GM21360 (cell line): ENCODE data around the gene KCTD4.
"Not testable (repeated sequence)": the region's sequence is repeated elsewhere in the genome, so short reads cannot be mapped to it uniquely, and the experiment has no call there.

ENCODE experiments used
- ATAC-seq: cut with Tn5 transposase; IDR thresholded peaks from one replicate; pipeline ENCODE4 v1.9.1; 2021; ENCODE audit warnings: mild to moderate bottlenecking, moderate library complexity; ENCODE audit not compliant: unreplicated experiment

Gene KCTD4

DNA sequence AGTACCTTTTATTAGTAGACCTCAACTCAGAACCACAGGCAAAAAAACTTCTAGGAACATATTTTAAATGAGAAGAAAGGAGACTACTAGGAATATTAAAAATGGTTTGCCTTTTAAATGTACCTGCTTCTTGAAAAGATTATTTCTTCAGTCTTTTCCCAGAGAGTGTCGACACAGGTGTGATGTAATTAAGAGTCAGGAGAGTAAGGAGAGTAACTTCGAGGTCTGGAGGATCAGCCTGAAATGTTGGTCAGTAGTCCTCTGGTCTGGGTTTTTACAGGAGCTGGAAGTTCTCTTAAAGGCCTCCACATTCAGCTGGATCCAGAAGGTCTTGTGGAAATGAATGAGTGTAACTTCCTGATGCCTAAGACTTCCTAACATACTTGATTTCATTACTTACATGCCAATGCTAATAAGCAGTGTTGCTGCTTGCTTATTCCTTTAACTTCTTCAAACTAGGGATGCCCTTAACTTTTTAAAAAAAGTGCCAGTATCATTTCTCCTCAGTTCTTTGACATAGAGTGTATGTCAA lies at the start of gene KCTD4:
KCTD4 (minus strand) TSS at position 345 of the 532 bp plus-strand sequence. CDS start 6,478 bp downstream, outside the sequence.
- no peak for ATAC-seq

DNA sequence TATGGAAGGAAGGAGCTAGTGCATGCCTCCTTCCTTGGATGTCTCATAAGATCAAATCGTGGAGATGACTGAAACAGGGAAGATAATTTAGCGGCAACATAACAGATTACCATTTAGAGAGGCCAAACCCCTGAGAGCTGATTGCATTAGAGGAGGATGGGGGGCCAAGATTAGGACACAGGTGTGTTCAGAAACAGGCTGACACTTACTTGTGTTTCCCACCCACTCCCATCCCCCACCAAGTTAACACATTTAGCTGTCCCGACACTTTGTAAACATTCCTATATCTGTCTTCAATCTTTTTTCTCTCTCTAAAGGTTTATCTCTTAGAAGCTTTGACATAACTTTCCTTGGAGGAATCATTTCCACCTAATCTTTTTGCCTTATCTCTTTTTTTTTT lies 48.8 kb upstream of the KCTD4 start:
- ATAC-seq, result no peak

DNA sequence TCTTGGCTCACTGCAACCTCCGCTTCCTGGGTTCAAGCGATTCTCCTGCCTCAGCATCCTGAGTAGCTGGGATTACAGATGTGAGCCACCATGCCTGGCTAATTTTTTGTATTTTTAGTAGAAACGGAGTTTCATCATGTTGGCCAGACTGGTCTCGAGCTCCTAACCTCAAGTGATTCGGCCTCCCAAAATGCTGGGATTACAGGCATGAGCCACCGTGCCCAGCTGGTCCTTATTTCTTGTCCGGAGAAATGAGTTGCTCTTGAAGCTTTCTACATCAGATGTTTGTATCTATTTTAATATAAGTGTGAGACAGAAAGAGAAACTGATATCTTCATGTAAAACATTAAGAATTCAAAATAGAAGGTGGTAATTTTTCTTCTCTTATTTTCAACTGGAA lies 43.9 kb upstream of the KCTD4 start:
- ATAC-seq, result not testable (repeated sequence)

DNA sequence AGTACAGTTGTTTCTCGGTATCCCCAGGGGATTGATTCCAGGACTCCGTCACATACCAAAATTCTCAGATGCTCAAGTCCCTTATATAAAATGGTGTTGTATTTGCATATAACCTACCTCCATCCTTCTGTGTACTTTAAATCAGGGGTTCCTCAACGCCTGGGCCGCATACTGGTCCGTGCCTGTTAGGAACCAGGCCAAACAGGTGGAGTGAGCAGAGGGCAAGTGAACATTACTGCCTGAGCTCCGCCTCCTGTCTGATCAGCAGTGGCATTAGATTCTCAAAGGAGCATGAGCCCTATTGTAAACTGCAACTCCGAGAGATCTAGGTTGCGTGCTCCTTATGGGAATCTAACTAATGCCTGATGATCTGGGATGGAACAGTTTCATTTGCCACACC lies 42.2 kb upstream of the KCTD4 start:
- no peak for ATAC-seq

DNA sequence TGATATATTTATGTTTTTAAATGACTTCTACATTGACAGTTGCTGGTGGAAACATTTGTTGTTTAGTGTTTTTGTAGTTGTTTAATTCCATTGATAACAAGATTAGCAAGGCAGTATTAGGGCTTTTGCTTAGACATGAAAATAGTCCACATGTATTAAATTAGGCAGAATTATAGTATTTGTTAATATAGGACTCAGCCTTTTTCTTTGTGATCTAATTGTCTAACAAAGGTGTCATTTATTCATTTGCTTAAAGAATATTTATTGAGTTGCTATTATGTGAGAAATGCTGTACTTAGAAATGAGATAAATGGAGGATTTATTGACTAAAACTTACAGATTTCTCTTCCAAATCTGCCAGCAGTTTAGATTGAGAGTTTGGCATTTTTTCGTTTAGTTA lies 41.7 kb upstream of the KCTD4 start:
- no peak for ATAC-seq

DNA sequence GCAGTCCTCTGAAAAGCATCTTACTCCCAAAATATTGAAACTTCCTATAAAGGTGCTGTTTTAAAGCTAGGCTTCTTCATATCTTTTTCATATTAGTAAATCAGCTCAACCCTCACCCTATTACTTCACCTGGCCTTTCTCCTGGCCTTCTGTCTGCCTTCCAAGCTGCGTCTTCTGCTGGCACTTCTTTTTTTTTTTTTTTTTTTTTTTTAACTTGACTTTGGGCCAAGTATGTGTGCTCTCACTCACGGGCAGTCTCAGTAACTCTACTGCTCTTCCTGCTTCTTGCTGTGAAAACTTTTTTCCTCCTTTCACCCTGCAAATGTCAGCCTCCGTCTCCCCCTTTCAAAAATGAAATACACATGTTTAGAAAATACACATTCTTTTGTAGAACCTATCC lies 41.2 kb upstream of the KCTD4 start:
- no peak for ATAC-seq

DNA sequence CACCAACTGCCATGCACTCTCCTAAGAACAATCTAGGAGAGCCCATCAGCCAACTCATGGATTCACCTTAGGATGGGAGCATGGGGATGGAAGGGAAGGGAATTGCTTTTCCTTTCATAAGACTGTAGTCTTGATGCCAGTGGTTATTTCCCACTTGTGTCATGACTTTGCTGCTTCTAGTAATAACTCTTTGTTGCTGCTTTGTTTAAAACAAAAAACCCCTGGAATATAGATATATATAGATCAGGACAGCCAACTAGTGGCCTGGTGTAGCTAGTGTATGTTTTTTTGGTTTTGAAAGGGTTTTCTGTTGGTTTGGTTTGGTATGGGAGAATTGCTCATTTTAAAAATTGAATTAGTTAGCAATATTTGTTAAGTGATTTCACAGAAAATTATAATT lies 39.3 kb upstream of the KCTD4 start:
- ATAC-seq, result no peak

DNA sequence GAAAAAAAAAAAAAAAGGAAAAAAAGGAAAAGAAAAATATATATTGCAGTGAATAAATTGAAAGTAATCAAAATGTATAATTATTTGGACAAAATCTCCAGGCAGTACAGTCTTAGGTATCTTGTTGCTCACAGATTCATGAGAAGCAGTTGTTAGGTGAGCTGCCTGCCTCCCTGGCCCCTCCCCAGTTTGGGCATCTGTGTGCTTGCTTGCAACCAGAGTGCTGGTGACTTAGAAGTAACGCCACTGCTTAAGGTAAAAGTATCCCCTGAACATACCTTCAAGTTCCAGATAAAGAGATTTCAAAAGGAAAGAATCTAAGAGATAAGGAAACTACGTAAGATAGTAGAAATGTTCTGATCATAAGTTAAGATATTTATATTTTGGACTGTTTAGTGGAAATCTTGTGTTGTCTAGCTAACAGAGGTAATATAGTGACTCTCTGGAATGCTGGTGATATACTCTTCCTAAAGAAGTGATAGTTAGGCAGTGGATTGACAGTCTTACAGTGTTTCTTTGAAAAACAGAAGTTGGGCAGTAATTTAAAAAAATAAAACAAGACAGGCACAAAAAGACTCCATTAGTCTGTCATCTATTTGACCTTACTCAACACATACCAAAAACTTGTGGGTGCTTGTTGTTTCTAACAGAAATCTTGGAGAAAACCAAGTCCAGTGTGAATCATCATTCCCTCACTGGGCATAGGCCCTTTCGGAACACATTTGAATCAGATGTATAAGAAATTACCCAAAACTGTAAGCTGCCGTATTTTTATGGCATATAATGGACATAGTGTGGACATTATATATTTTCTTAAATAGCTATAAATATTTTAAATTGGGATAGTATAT lies 38.3 kb upstream of the KCTD4 start:
- no peak for ATAC-seq

DNA sequence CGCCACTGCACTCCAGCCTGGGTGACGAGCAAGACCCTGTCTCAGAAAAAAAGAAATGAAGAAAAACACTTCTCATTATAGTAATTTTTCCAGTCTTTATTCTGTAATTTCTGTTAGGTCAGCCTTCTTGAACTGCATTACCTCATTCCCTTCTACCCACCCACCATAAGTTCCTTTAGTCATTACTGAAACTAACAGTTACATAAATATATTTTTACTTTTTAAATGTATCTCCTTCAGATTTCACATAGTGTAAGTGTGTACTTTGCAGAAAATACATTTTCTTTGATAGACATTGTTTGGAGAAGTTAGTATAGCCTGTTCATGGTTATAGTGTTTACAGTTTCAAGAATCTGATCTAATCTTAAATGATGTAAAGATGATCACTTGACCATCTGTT lies 31.7 kb upstream of the KCTD4 start:
- ATAC-seq, result no peak

DNA sequence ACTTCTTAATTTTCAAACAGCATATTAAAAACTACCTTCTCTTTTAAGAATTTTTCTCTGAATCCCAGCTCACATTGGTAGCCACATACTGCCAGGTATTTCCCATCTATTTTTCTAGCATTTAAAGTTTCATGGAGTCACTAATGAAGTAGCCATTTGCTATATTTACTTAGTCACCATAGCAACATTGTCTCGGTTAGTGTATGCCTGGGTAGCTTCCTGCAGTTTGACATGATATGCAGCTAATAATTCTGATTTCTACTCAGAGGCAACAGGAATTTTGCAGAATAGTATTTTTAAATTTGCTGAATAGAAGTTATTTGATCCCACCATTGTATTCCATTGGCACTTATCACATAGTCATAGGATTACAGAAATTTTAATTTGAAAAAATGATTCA lies 30.9 kb upstream of the KCTD4 start:
- no peak for ATAC-seq

DNA sequence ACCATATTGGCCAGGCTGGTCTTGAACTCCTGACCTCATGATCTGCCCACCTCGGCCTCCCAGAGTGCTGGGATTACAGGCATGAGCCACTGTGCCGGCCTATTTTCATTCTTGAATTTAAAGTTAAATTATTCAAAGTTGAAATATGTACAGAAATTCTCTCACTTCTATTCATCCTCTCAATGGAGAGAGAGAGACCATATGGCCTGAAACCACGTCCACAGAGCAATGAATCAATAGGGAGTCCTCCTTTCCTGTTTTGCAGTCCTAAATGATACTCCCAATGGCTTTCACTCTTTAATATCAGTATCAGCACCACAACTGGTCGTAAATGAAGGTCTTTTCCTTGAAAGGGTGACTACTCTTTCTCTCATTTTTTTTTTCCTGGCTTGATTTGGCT lies 30.5 kb upstream of the KCTD4 start:
- ATAC-seq, result no peak

DNA sequence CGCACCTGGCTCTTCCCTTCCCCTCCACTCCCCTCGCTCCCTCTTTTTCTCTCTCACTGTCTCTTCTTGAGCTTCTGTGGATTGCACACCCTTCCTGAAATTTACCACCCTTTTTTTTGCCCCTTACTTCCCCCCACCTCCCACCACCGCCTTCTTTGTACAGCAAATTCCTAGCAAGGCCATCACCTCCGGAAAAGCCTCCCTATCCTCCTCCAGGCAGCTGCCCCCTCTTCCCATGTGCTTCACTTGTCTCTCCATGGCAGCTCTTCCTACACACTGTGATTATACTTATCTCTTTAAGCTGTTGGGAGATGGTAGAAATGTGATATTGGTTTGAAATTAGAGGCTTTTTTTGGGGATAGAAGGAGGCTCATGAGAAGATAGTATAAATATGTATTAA lies 28.3 kb upstream of the KCTD4 start:
- ATAC-seq, result no peak

DNA sequence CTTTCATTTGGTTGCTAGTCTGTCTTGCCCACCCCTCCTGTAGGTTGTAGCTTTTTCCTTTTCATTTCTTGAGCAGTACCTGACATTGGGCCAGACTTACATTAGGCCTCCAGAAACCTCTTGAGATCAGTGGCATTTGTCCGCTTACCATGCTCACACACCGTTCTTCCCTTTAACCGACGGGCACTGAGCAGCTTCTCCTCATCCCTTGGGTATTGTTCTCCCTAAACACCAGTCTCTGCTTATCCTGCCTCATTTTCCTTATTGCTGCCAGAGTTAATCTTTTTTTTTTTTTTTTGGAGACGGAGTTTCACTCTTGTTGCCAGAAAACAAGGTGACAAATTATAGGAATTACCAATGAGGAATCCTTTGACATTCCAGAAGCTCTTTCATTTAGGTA lies 27.2 kb upstream of the KCTD4 start:
- ATAC-seq, result no peak

DNA sequence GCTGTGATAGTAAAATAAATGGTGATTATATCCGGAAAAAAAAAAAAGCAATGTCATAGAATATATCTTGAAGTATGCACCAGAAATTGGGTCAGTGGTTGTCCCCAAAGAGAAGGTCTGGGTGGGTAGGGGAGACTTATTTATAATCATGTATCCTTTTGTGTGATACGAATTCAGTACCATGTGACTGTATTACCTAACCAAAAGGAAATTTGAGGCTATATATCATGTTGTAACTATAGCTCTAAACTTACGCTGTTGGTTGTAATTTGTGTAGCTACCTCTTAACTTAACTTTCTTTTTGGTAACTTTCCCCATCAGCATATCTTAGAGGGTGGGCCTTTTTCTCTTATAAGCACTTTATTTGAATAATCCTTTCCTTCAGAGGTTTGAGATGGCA lies 25.2 kb upstream of the KCTD4 start:
- no peak for ATAC-seq

DNA sequence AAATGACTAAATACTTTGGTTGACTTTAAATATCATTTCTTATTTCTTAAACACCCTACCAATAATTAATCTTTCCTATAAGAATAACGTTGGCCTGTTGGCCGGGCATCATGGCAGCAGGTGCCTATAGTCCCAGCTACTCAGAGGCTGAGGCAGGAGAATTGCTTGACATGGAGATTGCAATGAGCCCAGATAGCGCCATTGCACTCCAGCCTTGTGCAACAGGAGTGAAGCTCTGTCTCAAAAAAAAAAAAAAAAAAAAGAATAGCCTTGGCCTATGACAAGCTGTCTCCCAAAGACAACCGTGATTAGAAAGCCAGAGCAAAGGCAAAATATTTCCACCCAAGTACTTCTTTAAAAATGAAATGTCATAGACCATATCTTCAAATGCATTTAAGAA lies 24.5 kb upstream of the KCTD4 start:
- no peak for ATAC-seq

DNA sequence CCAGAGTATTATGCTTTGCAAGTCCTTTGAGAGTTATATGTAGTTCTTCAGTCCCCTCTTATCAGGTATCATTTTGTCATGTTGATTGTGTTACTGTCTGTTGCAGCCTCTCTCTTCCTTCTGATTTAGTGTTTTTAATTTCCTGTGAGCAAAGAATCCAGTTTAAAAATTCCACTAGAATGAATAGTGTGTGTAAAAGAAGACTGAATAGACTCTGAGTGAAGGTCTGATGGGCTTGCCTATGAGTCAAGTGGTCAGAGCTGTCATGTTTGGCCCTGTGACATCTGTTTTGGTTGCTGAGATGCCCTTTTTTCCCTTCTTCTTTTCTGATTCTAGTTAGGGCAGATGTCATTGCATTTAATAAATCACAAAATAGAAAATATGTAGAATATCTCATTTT lies 23.3 kb upstream of the KCTD4 start:
- ATAC-seq, result no peak

DNA sequence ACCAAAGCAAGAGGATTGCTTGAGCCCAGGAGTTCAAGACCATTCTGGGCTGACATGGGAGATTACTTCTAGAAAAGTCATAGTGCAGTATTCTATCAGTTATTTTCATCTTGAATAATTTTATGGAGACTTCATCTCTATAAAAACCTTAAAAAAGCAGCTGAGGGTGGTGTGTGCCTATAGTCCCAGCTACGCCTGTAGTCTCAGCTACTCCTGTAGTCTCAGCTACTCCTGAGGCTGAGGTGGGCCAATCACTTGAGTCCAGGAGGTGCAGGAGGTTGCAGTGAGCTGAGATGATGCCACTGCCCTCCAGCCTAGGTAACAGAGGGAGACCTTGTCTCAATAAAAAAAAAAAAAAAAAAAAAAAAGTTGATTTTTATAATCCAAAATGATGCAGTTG lies 22.1 kb upstream of the KCTD4 start:
- no peak for ATAC-seq

DNA sequence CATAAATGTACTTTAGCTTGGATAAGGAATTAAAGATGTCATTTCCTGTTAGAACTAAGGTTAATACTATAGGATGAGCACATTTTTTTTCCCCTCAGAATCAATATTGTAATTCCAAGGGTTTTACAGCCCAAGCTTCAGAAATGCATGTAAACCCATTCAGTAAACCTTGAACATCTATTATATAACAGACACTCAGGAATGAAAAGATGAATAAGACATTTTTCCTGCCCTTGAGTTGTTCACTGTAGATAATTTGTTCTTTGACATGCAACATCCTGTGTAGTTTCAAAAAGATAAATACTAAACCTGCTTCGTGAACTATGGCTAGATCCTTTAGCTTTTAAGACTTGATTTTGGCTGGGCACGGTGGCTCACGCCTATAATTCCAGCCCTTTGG lies 21.7 kb upstream of the KCTD4 start:
- ATAC-seq, result no peak

DNA sequence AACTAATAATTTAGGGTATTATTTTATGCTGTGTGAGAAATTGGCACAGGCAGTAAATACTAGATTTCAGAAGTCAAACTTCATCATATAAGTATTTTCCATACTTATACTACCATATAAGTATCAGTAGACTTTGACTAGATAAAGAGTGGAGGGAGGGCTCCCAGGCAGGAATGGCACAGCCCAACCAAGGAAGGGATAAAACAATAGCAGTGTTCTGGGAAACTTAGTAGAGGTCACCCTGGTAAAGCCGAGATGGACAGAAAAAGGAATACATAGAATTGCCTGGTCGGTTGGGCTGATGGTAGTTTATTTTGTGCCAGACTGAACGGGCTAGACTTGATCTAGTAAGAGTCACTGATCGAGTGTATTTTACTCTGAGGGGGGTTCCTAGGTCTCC lies 19.6 kb upstream of the KCTD4 start:
- ATAC-seq, result no peak

DNA sequence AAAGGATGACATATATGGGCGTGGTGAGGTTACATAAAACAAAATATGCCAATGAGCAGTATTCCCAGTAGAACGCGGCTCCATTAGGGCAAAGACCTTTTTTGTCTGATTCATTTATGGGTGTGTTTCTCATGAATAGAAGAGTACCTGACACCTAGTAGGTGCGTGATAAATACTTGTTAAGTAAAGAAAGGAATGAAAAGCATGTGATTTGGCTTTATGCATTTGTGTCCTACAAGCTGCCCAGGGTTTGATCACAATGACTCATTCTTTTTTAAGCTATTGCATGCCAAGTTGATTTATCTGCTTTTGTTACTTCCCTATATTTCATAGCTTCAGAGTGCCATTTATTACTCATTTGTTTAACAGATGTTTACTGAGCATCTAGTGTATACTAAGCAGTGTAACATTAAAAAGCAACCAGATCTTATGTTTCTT lies 19.1 kb upstream of the KCTD4 start:
- ATAC-seq, result no peak

DNA sequence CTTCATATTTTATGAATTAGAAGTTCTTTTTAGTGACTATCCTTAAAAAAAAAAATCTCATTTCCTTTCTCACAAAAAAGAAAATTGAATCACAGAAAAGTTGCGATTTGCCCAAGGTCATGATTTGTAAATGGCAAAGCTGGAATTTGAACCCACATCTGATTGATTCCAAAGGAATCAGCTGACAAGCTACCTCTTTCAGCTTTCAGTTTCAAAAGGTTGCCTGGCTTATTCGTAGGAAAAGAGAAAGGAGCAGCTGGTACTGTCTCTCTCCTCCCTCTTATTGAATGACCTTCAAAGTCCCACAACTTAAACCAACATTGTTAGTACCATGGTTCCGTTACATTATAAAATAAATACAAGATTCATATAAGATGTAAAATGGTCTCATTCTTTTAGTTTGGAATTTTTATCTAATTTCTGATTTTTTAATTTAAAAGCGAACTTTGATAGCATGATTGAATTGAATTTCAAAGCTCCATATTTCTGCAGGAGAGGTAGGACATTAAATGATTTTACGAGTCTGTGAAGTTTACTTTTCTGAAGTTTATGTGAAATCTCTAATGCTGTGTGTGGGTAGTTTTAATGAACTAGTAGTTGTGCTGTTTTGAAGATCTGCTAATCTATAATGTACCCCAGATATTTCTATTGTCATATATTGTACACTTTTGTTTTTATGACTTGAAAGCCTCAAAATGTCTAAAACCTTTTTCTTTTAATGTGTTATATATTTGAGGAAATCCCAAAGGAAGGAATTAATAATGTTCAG lies 18.5 kb upstream of the KCTD4 start:
- ATAC-seq, result no peak

DNA sequence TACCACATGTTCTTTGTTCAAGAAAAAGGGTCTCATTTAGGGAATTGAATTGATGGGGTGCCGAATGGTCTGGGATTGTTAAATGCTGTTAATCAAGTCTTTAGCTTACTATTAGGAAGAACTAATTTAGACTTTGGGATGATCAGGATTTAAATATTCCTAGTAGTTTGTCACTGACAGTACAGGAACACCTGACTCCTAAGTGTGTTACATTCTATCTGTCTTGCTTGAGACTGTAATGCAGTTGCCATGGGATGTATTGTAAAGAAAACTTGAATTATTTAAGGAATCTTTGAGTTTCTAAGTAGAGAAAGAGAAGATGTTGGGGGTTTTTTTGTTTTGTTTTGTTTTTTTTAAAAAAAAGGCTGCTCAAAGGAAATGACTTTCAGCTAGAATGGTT lies 17.8 kb upstream of the KCTD4 start:
- ATAC-seq, result no peak
